K562 (cell line): ENCODE data around the gene BAD. TPM values are rescaled to one million over a fixed set of nuclear protein-coding genes. Genes with fewer than 3 reads are reported as not detected.
A peak's percentile ranks its signal among the peaks of the same experiment; 100 is the strongest.

Source experiments
- ATF2 ChIP-seq: sonication (generic); formaldehyde crosslinking; IDR thresholded peaks from 2 replicates; pipeline ENCODE4 v1.8.1; 2022; ENCODE audit warnings: missing genetic modification reagents
- BCLAF1 ChIP-seq, 2 experiments: fragments of 450-650 bp in 1 of 2; IDR thresholded peaks; 2 replicates each; pipeline ENCODE4 v1.6.1; 2011 to 2017; ENCODE audit warnings: low read depth in 2 of 2, antibody characterized with exemption in 1 of 2, borderline replicate concordance in 1 of 2, low read length in 1 of 2, mild to moderate bottlenecking in 1 of 2, mixed read lengths in 1 of 2; ENCODE audit not compliant: control insufficient read depth in 1 of 2
- CREM ChIP-seq: IDR thresholded peaks from 2 replicates; pipeline ENCODE4 v1.6.1; 2014; ENCODE audit warnings: antibody characterized with exemption, low read depth
- DACH1 ChIP-seq: fragments of 450-650 bp; IDR thresholded peaks from 2 replicates; pipeline ENCODE4 v1.6.1; 2018; ENCODE audit not compliant: partially characterized antibody
- ELF2 ChIP-seq: fragments of 250-450 bp; sonication (Bioruptor Pico); IDR thresholded peaks from 2 replicates; pipeline ENCODE4 v1.5.0; 2021; ENCODE audit warnings: mild to moderate bottlenecking
- ELK3 ChIP-seq: fragments of 450-650 bp; formaldehyde crosslinking; IDR thresholded peaks from 2 replicates; pipeline ENCODE4 v1.4.0; 2020; ENCODE audit warnings: mild to moderate bottlenecking
- ETV6 ChIP-seq, 3 experiments: fragments of 150-350 bp in 1 of 3; sonication (generic) in 1 of 3; formaldehyde crosslinking in 1 of 3; IDR thresholded peaks; 2 replicates each; pipeline versions ENCODE4 v1.6.1 to v1.8.0; 2014 to 2022; ENCODE audit warnings: borderline replicate concordance in 2 of 3, low read depth in 2 of 3, antibody characterized with exemption in 1 of 3, low read length in 1 of 3, mild to moderate bottlenecking in 1 of 3, missing genetic modification reagents in 1 of 3
- HMGN3 ChIP-seq: IDR thresholded peaks from 2 replicates; pipeline ENCODE4 v1.6.1; 2011; ENCODE audit warnings: borderline replicate concordance, low read depth, mild to moderate bottlenecking, mixed read lengths, low read length; ENCODE audit not compliant: insufficient read length; ENCODE audit errors: extremely low read depth
- HNRNPK ChIP-seq: fragments of 200-400 bp; formaldehyde crosslinking; IDR thresholded peaks from one replicate; pipeline ENCODE4 v1.6.1; 2018; ENCODE audit warnings: mild to moderate bottlenecking, low read depth, low read length; ENCODE audit not compliant: poor library complexity, severe bottlenecking
- NELFE ChIP-seq: IDR thresholded peaks from 2 replicates; pipeline ENCODE4 v1.6.1; 2011; ENCODE audit warnings: mild to moderate bottlenecking; ENCODE audit not compliant: insufficient read depth, insufficient read length
- NFRKB ChIP-seq: fragments of 450-650 bp; IDR thresholded peaks from 2 replicates; pipeline ENCODE4 v1.6.1; 2016; ENCODE audit warnings: low read depth
- POLR2B ChIP-seq: fragments of 450-650 bp; IDR thresholded peaks from 2 replicates; pipeline ENCODE4 v1.6.1; 2018; ENCODE audit warnings: low read depth; ENCODE audit not compliant: partially characterized antibody
- SAFB ChIP-seq: fragments of 200-400 bp; formaldehyde crosslinking; IDR thresholded peaks from 2 replicates; pipeline ENCODE4 v1.6.1; 2017; ENCODE audit warnings: low read depth, low read length, borderline replicate concordance
- SMAD4 ChIP-seq: fragments of 250-450 bp; sonication (Bioruptor Pico); conservative IDR thresholded peaks from 2 replicates; pipeline ENCODE4 v1.8.0; 2021; ENCODE audit warnings: inconsistent platforms, mild to moderate bottlenecking, moderate library complexity
- TEAD1 ChIP-seq, 2 experiments: fragments of 450-650 bp in 1 of 2; sonication (generic) in 1 of 2; formaldehyde crosslinking; IDR thresholded peaks; 2 replicates each; pipeline versions ENCODE4 v1.4.0 to v1.8.0; 2020 to 2022; ENCODE audit warnings: mild to moderate bottlenecking in 2 of 2, missing genetic modification reagents in 1 of 2
- ZNF175 ChIP-seq: fragments of 200-800 bp; sonication (Bioruptor generic); IDR thresholded peaks from 2 replicates; pipeline ENCODE4 v1.6.1; 2016; ENCODE audit warnings: low read depth, mild to moderate bottlenecking, missing genetic modification characterization, missing compliant biosample characterization
- ZNF354B ChIP-seq: fragments of 250-450 bp; sonication (Bioruptor Pico); IDR thresholded peaks from 2 replicates; pipeline ENCODE4 v1.4.0; 2020
- polyA plus RNA-seq, 8 experiments: library from polyadenylated mRNA; depleted of rRNA in 4 of 8; stranded (reverse) in 5 of 8; unstranded in 3 of 8; fragments of >200 nt; fragmentation: Nextera tagmentation in 2 of 8; fragmentation: Illumina TruSeq in 1 of 8; extraction: Ambion mirVana in 2 of 8; extraction: Trizol in 1 of 8; gene quantifications; 2 replicates each; pipeline versions ENCODE4 v1.2.1 to v1.2.3, GENCODE V29; 2011 to 2014; ENCODE audit warnings: inconsistent platforms in 1 of 8, missing spikeins in 1 of 8
- total RNA-seq, 7 experiments: library from RNA; depleted of rRNA in 6 of 7; stranded (reverse); fragments of >200 nt in 6 of 7; fragmentation: Illumina TruSeq in 2 of 7; extraction: Trizol in 2 of 7; gene quantifications; 2 replicates each; pipeline versions ENCODE4 v1.2.1 to v1.2.3, GENCODE V29; 2011 to 2021; ENCODE audit warnings: low replicate concordance in 1 of 7
- TF ChIP-seq, protein P1 (sequence below): fragments of 450-650 bp; conservative IDR thresholded peaks from 2 replicates; pipeline ENCODE4 v1.6.1; 2016; ENCODE audit warnings: missing genetic modification characterization, low read depth, mild to moderate bottlenecking, missing compliant biosample characterization, moderate library complexity

BAD gene
- total and polyA plus RNA-seq, 9 of the 15 experiments (the other 6 are each of a cell fraction or from before 2014, with no cell fraction given) = 0.61 to 45.6 (median 11.8) TPM

DNA sequence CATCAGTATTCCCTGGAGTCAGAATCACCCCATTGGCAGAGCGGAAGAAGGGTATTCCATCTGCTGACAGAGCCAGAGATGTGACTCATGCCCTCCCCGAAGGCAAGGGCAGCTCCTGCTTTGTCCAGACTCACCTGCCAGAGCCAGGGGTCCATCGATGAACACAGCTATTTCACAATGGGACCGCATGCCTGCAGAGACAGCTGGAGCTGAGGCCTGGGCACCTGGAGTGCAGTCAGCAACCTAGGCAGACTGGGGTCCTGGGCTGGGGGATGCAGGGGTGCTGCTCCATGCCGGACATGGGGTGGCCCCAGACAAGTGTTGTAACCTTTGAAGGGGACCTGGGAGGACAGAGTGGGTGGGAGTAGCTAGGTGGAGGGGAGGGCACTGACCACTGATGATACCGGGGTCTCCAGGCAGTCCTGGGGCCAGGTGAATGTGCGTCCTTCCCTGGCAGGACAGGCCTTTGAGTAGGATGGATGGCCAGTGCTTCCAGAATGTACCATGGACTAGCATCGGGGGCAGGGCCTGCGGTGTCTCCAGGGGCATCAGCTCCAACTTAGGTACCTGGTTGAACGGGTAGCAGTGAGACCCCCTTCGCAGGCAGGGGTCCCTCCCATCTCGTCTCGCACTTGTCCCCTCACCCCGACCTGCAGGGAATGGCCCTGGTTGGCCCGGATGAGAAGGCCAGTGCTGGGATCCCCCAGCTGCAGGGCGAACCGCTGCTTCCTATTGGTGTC lies 60.1 kb downstream of the BAD start (continued):
- TF ChIP-seq BCLAF1 (IDR thresholded peaks at IDR 0.05; ENCODE audit: borderline replicate concordance in 1 of 2, control insufficient read depth in 1 of 2, low read depth in 2 of 2, low read length in 1 of 2) (no peak), POLR2B (peak; percentile 70), HMGN3 (no peak), CREM (no peak), ATF2 (CRISPR knock-in tag) (no peak), ZNF354B (CRISPR knock-in tag) (no peak), ETV6 (IDR thresholded peaks at IDR 0.05; ENCODE audit: borderline replicate concordance in 1 of 2, low read depth in 2 of 2, low read length in 1 of 2) (no peak), ETV6 (CRISPR knock-in tag; IDR thresholded peaks at IDR 0.05; ENCODE audit: borderline replicate concordance) (no peak), TEAD1 (CRISPR knock-in tag; IDR thresholded peaks at IDR 0.05) (no peak), NELFE (no peak), SMAD4 (CRISPR knock-in tag) (no peak), ZNF175 (no peak), HNRNPK (no peak), ELK3 (CRISPR knock-in tag) (no peak), DACH1 (no peak), ELF2 (no peak), NFRKB (no peak), SAFB (no peak)
- TF ChIP-seq, protein P1, sequence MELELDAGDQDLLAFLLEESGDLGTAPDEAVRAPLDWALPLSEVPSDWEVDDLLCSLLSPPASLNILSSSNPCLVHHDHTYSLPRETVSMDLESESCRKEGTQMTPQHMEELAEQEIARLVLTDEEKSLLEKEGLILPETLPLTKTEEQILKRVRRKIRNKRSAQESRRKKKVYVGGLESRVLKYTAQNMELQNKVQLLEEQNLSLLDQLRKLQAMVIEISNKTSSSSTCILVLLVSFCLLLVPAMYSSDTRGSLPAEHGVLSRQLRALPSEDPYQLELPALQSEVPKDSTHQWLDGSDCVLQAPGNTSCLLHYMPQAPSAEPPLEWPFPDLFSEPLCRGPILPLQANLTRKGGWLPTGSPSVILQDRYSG (tag) = no peak
